Fibroblast of skin of right quadriceps (primary cell): ENCODE measurements around the gene ANKRD65.
A peak's percentile ranks its signal among the peaks of the same experiment; 100 is the strongest.

Experiments
- DNase-seq: peaks from one replicate; pipeline ENCODE4 v3.0.0-alpha.2; 2013

ANKRD65 gene

DNA sequence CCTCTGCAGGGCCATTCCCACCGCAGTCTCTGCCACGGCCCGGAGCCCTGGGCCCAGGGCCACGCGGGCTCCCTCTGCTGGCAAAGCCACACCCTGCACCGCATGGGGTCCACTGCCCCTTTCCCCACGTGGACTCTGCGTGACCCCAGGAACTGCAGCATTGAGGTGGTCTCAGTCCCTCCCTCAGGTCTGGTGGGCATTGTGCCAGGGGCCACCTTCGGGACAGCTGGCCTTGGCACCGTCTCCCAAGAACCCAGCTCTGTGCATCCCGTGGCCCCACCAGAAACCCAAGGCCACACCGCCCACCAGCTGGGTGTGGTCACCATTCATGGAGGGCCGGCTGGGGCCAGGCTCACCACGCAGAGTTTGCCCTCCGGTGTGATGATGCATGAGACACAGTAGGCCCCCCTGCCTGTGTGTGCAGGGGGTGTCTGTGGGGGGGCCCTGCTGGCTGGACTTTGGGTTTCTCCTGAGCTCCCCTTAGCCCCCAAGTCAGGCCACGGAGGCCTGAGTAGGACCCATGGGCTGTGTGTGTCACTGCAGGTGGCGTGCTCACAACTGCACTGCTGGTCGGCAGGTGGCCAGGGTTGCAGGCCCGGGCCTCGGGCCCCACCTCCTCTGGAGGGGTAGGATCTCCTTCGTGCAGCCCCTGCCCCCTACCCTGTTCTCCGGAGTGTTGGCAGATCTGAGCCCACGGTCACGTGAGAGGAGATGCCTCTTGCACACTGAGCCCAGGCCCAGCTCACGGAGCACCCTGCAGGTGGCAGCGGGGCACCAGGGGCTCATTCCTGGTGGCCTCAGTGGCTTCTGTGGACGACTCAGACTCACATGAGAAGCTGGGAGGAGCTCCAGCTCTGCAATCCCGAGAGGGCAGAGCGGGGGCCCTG lies 20.2 kb upstream of the ANKRD65 start:
- no peak for DNase-seq

DNA sequence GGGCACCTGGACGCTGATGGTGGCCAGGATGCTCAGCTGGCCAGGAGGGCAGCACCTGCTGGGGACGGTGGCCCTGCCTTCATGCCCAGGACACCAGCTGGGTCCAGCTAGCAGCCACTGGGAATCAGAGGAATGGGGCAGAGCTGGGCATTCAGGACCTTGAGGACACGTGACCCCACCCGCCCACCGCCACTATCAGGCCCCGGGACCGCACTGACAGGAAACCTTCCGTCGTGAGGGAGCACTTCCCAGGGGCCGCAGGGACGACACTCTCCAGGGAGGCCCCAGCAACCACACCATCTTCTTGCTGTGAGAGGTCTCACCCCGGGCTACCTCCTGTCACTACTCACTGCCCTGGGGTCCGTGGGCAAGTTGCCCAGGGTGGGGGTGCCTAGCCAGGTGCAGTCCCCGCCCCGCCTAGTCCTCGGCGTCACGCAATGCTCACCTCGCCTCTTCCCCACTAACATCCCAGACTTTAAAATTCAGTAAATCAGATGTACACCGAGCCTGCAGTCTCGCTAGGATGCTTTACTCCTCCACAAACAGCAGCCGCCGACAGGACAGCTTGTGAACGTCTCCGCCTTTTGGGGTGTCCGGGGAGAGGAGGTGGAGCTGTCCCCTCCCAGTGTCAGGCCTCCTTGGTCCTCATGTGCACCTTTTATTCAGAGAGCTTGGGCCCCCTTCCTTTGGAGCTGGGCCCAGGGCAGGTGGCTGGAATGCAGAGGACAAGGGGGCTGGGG lies 19.4 kb upstream of the ANKRD65 start:
- no peak for DNase-seq

DNA sequence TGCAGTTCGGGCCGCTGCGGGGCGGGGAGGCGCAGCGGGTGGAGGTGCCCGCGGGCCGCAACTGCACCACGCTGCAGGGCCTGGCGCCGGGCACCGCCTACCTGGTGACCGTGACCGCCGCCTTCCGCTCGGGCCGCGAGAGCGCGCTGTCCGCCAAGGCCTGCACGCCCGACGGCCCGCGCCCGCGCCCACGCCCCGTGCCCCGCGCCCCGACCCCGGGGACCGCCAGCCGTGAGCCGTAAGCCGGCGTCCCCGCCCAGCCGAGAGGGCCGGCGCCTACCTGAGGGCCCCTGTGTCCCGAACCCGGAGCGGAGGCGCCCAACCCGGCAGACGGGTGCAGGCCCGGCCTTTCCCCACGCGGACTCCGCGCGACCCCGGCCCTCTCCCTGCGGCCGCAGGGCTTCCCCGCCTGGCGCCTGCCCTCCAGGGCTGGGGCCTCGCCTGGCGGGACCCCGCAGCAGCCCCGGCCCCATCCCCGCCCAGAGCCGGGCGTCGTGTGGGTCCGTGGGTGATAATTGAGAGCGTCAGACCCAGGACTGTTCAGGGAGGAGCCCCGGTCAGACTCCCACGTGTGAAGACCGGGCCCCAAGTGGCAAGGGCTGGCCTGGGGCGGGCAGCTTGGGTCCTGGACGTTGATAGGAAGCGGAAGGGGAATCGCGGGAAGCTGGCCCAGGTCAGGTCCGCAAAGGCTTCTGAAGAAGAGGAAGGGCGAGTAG lies 18.6 kb upstream of the ANKRD65 start:
- DNase-seq: no peak

DNA sequence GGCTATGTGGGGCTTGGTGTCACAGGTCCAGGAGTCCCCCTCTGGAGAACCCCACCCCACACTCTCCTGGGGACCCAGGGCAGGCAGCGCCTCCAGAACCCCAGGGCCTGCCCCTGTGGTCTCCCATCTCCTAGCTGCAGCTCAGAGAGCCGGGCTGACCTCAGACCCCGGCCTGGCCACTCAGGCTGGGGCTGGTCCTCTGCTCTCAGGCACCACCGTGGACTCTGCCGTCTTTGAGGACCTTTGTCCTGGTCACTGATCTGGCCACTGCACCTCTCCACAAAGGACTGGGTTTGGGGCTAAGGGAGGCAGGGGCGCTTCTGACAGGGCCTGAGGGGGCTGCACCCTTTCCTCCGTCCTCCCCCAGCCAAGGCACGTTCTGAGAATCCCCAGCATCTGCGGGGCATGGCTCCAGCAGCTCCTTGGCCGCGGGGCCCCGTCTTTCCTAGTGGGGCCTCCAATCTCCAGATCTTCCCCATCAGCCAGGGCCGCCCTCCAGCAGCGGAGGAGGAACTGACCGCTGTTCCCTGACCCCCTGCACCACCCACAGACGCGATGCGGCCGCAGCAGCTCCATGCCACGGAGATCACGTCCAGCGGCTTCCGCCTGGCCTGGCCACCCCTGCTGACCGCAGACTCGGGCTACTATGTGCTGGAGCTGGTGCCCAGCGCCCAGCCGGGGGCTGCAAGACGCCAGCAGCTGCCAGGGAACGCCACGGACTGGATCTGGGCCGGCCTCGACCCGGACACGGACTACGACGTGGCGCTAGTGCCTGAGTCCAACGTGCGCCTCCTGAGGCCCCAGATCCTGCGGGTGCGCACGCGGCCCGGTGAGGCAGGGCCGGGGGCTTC lies 17.7 kb upstream of the ANKRD65 start:
- no peak for DNase-seq

DNA sequence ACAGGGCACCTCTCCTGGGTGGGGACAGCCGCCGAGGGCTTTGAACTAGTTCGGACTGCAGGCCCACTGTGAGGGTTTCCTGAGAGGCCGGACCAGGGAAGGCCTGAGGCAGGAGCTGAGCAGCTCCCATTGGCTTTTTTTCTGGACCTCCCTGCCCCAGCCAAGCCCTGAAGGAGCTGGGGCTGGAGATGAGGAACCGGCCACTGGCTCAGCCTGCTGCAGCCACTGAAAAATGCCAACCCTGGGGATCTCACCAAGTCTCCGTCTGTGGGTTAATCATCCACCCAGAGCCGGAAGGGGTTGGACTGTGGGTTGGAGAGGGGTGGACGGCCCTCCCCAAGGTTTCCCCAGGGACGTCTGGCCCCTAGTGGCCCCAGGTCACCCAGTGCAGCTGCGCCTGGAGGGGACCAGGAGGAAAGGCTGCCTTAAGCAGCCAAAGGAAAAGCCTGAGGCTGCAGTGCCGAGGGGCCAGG lies 16.9 kb upstream of the ANKRD65 start:
- DNase-seq: no peak

DNA sequence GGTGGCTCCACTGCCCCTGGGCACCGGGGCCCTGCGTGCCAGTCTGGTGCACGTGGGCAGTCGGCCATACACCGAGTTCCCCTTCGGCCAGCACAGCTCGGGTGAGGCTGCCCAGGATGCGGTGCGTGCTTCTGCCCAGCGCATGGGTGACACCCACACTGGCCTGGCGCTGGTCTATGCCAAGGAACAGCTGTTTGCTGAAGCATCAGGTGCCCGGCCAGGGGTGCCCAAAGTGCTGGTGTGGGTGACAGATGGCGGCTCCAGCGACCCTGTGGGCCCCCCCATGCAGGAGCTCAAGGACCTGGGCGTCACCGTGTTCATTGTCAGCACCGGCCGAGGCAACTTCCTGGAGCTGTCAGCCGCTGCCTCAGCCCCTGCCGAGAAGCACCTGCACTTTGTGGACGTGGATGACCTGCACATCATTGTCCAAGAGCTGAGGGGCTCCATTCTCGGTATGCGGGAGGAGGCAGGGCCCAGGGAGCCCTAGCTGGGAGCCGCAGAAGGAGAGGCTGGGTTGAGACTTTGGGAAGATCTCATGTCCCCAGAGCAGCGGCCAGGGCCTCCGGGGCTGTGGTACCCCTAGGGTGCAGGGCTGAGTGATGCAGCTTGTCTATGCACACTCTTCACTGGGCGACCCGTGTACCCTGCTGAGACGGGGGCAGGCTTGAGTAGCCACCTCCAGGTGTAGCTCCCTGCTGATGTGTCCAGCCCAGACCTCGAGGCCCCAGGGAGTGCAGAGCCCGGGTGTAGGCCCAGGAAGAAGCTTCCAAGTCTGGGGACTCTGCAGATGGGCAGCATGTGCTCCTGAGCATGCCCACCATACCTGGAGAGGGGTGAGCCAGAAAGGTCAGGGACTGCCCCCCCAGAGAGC lies 16.2 kb upstream of the ANKRD65 start:
- no peak for DNase-seq

DNA sequence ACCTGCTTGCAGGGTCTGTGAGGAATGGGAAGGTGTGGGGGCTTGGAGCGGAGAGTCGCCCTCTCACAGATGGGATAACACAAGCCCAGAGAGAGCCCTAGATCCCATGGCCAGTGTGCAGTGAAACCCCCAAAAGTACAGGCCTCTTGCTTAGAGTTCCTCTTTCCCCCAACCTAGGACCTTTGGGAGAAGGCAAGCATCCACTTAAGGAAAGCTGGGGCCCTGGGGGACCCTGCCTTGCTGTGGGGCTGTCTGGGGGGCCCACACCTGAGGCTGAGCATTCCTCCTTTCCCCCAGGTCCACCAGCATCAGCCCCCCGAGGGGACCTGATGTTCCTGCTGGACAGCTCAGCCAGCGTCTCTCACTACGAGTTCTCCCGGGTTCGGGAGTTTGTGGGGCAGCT lies 15.6 kb upstream of the ANKRD65 start:
- DNase-seq: no peak

DNA sequence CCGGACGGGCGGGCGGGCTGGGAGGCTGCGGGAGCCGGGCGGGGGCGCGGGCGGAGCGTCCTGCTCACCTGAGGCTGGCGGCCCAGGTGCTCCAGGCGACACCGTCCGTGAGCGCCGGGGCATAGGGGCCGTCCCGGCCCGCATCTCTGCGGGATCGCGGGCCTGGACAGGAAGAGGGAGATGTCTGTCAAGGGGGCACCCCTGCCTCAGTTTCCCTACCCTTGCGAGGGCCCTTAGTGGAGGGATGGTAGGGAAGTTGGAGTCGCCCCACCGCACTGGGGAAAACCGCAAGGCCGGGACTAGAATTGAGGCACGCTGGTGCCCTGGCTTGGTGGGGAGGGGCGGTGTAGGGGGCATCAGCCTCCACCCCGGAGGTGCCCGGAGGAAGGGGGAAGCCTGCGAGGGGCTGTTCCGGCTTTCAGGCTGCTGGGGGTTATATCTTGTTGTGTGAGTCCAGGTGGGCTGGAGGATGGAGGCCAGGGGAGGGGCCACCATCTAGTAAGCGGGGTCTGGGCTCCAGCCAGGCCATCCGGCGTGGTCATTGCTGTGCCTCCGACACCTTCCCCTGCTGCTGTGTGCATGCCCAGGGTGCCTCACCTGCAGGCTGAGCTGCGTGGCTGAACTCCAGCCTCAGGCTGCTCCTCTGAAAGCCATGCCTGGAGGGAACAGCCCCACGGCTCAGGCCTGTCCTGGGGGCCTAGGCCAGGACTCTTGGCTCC lies 15.0 kb upstream of the ANKRD65 start:
- DNase-seq: no peak

DNA sequence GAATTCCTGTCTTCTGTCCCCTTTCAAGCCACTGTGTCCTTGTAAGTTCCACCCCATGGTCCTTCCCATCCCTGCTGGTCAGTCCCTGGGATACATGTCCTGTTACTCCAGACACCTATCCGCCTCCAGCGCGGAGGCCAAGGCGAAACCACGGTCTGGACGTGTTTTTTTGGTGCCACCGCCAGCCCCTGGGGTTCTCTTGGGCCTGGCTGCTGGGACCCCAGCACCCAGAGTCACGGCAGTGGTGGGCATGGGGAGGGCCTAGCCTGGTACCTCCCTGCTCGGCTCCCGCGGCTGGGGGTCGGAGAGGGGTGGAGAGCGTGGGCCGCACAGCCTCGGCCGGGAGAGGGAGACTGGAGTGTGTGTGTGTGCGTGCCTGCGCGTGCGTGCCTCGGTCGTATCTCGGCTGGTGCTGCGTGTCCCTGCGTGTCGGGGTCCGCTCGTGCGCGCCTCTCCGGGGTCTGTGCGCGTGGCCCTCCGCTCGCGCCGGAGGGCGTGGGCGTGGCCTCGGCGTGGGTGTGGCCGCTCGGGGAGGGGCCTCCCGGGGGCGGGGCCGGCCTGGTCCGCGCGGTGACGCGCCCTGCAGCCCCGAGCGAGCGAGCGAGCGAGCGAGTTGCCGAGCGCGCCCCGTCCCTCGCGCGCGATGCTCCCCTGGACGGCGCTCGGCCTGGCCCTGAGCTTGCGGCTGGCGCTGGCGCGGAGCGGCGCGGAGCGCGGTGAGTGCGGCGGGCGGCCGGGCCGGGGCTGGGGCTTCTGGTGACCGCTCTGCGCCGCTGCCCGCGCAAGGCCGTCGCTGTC lies 14.2 kb upstream of the ANKRD65 start, which contains the start of gene VWA1:
Gene VWA1 (plus strand): TSS at position 585 of the 798 bp plus-strand sequence. CDS start 59 bp downstream, at position 644.
- peak; percentile 70 for DNase-seq

DNA sequence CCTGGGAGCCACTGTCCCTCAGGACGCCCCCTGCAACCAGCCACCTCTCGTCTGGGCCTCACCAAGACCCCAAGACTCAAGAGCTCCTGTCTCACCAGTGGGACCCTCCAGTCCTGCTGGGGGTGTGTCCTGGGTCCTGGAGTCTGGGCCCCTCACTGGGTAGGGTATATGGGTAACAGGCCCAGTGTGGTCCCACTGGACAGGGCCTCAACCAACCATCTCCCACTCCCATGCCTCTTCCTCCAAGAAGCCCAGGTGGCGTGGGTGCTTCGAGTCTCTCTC lies 13.7 kb upstream of the ANKRD65 start:
- DNase-seq: no peak

DNA sequence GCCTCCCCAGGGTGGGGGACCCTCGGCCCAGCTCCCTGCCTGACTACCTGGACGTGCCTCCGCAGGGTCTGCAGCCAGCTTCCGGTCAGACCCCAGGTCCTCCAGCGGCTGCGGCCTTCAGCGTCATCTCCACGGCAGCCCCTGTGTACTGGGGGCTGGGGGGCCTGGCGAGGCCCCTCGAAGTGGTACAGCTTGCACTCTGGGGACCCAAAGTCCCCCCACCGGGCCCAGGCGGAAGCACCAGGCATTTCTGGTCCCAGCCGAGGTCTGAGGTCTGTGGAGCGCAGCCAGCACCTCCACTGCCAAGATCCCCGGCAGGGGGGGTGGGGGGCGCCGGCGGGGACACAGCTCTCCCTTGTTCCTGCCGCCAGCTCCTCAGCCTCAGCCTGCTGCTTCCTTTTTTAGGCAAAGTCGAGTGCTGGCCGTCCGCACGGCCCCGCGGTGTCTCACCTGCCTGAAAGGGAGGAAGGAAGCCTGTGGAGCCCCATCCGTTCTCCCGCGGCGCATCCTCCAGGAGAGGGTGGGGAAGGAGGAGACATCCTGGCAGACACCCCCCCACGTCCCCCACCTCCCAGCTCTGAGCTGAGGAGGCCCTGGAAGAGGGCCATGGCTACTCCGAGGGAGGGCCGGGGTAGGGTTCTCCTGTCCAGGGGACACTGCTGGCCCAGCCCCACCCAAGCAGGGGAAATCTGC lies 13.2 kb upstream of the ANKRD65 start:
- no peak for DNase-seq

DNA sequence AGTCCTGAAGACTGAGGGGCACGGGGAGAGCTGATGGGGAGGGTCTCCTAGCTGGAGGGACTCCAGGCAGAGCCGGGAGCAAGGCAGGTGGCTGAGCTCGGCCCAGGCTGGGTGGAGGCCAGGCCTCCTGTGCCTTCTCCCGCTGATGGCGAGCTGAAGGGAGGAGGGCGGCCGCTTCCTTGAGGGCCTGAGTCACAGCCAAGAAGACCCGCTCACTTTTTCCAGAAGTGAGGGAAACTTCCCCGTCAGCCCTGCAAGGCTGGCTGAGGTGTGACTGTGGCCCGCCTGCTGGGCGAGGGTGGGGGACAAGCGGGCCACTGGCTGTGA lies 12.7 kb upstream of the ANKRD65 start:
- peak; percentile 66 for DNase-seq

DNA sequence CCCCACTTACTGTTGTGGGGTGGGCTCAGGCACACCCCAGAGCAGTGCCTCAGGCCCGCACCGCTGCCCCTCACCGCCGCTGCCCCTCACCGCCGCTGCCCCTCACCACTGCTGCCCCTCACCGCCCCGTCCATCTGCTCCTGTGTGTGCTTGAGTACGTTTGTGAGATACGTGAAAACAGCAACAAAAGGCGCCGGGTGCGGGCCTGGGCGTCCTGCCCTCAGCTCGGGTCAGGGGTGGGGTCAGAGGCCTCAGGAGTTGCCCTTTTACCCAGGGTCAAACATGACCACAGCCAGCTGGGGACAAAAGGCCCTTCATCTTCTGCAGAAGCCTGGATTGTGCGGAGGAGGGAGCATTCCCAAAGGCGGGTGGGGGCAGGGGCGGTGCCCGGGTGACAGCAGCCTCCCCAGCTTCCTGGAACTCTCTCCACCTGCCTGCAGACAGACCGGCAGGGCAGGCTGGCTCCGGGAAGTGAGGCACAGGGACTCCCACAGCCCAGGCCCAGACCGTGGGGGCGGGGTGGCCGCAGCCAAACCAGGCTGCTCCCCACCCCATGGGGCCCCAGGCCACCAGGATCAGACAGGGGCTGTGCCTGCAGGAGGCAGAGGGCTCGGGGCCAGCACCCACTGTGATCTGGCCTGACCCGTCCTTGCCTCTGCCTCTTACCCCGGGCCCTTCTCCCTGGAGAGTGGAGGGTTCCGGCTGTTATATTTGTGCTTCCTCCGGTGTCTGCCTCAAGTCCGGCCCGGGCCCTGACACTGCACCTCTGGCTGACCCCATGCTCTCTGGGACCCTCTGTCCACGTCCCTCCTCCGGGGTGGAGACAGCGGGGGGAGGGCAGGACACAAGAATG lies 12.1 kb upstream of the ANKRD65 start:
- DNase-seq: no peak

DNA sequence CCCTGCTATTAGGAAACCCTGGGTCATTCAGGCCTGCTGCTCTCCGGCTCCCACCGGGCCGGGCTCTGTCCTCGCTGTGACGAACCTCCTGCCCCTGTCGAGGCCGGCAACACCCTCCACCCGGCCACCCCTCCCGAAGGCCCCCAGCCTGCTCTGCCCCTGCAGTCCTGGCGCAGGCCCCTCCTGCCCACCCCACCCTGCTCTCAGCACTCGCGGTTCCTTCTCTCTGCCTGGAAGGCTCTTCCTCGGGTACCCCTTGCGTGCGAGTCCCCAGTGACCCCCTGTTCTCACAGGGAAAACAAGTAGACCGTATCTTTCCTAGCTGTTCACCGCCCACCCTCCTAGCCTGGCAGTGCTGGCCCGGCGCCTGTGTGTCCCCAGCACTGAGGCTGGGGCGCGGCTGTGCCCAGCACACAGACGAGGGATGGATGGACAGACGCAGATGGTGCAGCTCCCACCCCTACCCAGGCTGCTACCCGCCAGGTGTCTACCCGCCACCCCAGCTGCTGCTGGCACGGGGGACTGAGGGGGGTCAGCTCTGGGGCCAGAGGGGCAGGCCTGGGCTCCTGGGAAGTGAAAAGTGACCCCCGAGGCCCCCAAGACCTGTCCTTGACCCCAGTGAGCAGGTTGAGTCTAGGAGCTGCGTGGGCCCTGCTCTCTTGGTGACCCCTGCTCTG lies 11.3 kb upstream of the ANKRD65 start:
- no peak for DNase-seq

DNA sequence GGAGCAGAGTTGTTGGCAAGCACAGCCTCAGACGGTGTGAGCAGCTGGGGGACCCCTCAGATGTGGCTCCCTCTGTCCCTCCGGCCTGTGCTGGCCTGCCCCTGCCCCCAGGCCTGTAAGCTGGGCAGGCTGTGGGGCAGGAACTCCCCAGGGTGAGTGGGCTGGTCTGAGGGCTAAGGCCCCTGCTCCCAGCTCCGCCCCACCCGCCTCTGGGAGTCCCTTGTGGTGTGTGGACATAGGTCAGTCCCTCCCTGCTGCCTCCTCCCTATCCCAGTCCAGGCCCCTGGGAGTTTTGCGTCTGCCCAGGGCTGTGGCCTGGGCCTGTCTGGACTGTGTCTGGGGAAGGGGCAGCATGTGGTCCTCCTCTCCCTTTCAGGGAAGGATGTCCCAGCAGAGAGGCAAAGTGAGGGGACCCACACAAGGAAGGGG lies 10.8 kb upstream of the ANKRD65 start:
- no peak for DNase-seq

DNA sequence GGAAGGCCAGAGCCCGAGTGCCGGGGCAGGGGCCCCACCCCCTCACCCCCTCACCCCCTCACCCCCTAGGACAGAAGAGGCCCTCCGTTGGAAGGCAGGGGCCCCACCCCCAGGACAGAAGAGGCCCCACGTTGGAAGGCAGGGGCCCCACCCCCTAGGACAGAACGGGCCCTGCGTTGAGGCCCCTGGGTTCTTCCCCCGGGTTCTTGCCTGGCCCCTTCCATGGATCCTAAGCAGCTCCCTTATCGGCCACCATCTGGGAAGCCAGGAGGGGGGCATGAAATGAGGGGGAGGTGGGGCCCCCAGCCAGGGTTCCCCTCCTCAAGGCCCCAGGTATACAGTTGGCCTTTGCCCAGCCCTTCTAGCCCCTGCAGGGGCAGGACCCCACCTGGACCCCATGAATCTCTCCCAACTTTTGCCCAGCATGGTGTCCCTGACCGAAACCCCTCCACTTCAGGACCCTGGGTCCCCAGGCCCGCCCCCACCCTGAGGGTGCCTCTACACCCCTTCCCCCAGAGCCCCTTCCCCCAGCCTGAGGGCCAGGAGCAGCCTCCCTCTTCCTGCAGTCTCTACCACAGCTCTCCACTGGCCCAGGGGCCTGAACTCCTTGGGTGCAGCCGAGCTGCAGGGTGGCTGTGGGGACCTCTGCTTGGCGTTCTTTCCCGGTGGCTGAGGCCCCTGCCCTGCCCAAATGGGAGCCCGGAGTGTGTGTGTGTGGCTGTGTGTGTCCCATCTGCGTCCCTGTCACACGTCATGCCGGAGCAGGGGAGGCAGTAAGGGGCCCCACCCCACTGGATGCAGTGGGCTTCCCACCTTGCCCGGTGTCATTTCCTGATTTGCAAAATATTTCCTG lies 10.1 kb upstream of the ANKRD65 start:
- no peak for DNase-seq
